Measurements from ENCODE around the gene PIK3R6. TPM values are rescaled to one million over a fixed set of nuclear protein-coding genes. Genes with fewer than 3 reads are reported as not detected.

PIK3R6 gene
- total RNA-seq, 1 experiment from 2014 or later: not detected

- Histone ChIP-seq H3K79me1 (ENCODE audit: insufficient read depth, low read depth, low read length, poor library complexity, severe bottlenecking) (no peaks in the 10 kb centered on the region), H3K27ac (ENCODE audit: insufficient read length, low read depth, low read length) (no peak overlapping the region), H3K4me1 (ENCODE audit: insufficient read depth, low read length) (no peaks in the 10 kb centered on the region), H4K20me1 (ENCODE audit: control insufficient read depth, insufficient read depth, insufficient read length) (no peaks in the 10 kb centered on the region), H3K27me3 (ENCODE audit: insufficient read depth, low read length) (no peaks in the 10 kb centered on the region), H2BK15ac (ENCODE audit: low read depth, low read length) (no peak overlapping the region), H3K79me2 (ENCODE audit: insufficient read depth, low read length) (no peaks in the 10 kb centered on the region), H2BK12ac (ENCODE audit: insufficient read length, low read depth, low read length) (no peak overlapping the region), H3K23me2 (ENCODE audit: insufficient read length, low read depth, low read length, poor library complexity, severe bottlenecking) (no peaks in the 10 kb centered on the region), H2BK5ac (ENCODE audit: insufficient read length, low read length) (no peak overlapping the region), H2AK5ac (ENCODE audit: insufficient read length, low read length) (no peak overlapping the region), H4K91ac (ENCODE audit: insufficient read length, low read depth, low read length) (no peak overlapping the region), H3K9ac (ENCODE audit: extremely low read depth, insufficient read length, low read length) (no peak overlapping the region), H3K4me2 (ENCODE audit: insufficient read depth, insufficient read length, low read length) (no peak overlapping the region), H3K18ac (ENCODE audit: insufficient read length, low read depth, low read length) (no peak overlapping the region), H4K8ac (replicated peaks; ENCODE audit: insufficient read length, low read depth, low read length) (no peak overlapping the region), H2AFZ (ENCODE audit: low read length) (no peak overlapping the region), H2BK20ac (ENCODE audit: low read depth, low read length, poor library complexity, severe bottlenecking) (no peak overlapping the region), H3K4ac (ENCODE audit: low read depth, low read length) (no peak overlapping the region), H4K5ac (ENCODE audit: insufficient read length, low read depth, low read length) (no peak overlapping the region), H3K56ac (ENCODE audit: insufficient read length, low read depth, low read length) (no peak overlapping the region), H3K14ac (ENCODE audit: insufficient read depth, low read length) (no peak overlapping the region), H2BK120ac (ENCODE audit: low read depth, low read length, poor library complexity, severe bottlenecking) (no peak overlapping the region), H3T11ph (ENCODE audit: low read length) (no peak overlapping the region), H3K9me3 (ENCODE audit: control insufficient read depth, low read depth, low read length) (no peaks in the 10 kb centered on the region), H3K23ac (ENCODE audit: insufficient read length, low read depth, low read length) (no peak overlapping the region)
- no peak for TF ChIP-seq CTCF (conservative IDR thresholded peaks at IDR 0.05)
- WGBS (ENCODE audit: extremely low coverage, insufficient read length, low lambda C conversion rate): no CpG with 5 or more reads among the region's 5 CpGs
- no peak overlapping the region for H3K27ac Mint-ChIP-seq
- H3K9me3 Mint-ChIP-seq: peaks cover 3 to 10% of the 10 kb centered on the region in 2 experiments; a peak in 3 of 5 replicates
- H3K36me3 Mint-ChIP-seq (ENCODE audit: insufficient read depth in 1 of 3, low read depth in 3 of 3): no peaks in the 10 kb centered on the region; a peak in 1 of 7 replicates
- DNase-seq: no peak
- H3K4me1 Mint-ChIP-seq: peaks cover 12 to 14% of the 10 kb centered on the region in 2 experiments
- no peak overlapping the region for H3K4me3 Mint-ChIP-seq
- H3K27me3 Mint-ChIP-seq (ENCODE audit: low read depth): peaks cover 15% of the 10 kb centered on the region
Observed at GRCh38 chr17:8823279-8823678, 44.2 kb downstream of the PIK3R6 start.
